GM06990 (cell line): Measurements from ENCODE around the gene TRMT112.

ENCODE experiments used
- DNase-seq: peaks from one replicate; pipeline ENCODE4 v3.0.0-alpha.2; 2011; ENCODE audit not compliant: insufficient read length; ENCODE audit errors: extremely low read depth
- H3K27me3 ChIP-seq: replicated peaks from 2 replicates; pipeline ENCODE4 v1.6.0; 2011; ENCODE audit warnings: low read length; ENCODE audit not compliant: control insufficient read depth, insufficient read depth
- H3K36me3 ChIP-seq: 2 replicates; pipeline ENCODE4 v1.5.1; 2011; ENCODE audit warnings: low read length; ENCODE audit not compliant: control insufficient read depth, insufficient read depth
- H3K4me3 ChIP-seq: replicated peaks from 2 replicates; pipeline ENCODE4 v1.5.1; 2011; ENCODE audit warnings: low read depth, mild to moderate bottlenecking, control low read depth, low read length
- TF ChIP-seq, protein P1 (sequence below): IDR thresholded peaks from 2 replicates; pipeline ENCODE4 v1.5.1; 2011; ENCODE audit warnings: low read length, control low read depth, mild to moderate bottlenecking, inconsistent platforms; ENCODE audit not compliant: insufficient read depth, poor library complexity, severe bottlenecking

TRMT112 gene

DNA sequence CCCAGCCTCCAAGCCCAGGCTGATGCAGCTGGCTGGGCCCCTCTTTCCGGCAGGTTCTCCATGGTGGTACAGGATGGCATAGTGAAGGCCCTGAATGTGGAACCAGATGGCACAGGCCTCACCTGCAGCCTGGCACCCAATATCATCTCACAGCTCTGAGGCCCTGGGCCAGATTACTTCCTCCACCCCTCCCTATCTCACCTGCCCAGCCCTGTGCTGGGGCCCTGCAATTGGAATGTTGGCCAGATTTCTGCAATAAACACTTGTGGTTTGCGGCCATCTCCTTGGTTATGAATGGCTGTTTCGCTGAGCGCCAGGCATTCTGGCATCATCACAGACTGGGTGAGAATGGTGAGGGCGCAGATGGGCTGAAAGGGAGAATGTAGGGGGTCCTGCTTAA is 4.2 kb upstream of the TRMT112 start:
- TF ChIP-seq, protein P1, sequence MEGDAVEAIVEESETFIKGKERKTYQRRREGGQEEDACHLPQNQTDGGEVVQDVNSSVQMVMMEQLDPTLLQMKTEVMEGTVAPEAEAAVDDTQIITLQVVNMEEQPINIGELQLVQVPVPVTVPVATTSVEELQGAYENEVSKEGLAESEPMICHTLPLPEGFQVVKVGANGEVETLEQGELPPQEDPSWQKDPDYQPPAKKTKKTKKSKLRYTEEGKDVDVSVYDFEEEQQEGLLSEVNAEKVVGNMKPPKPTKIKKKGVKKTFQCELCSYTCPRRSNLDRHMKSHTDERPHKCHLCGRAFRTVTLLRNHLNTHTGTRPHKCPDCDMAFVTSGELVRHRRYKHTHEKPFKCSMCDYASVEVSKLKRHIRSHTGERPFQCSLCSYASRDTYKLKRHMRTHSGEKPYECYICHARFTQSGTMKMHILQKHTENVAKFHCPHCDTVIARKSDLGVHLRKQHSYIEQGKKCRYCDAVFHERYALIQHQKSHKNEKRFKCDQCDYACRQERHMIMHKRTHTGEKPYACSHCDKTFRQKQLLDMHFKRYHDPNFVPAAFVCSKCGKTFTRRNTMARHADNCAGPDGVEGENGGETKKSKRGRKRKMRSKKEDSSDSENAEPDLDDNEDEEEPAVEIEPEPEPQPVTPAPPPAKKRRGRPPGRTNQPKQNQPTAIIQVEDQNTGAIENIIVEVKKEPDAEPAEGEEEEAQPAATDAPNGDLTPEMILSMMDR = no peak
- no peak for DNase-seq
- peaks cover 19% of the 10 kb centered on the region for H3K36me3 ChIP-seq
- H3K4me3 ChIP-seq = no peak overlapping the region
- H3K27me3 ChIP-seq = no peaks in the 10 kb centered on the region

DNA sequence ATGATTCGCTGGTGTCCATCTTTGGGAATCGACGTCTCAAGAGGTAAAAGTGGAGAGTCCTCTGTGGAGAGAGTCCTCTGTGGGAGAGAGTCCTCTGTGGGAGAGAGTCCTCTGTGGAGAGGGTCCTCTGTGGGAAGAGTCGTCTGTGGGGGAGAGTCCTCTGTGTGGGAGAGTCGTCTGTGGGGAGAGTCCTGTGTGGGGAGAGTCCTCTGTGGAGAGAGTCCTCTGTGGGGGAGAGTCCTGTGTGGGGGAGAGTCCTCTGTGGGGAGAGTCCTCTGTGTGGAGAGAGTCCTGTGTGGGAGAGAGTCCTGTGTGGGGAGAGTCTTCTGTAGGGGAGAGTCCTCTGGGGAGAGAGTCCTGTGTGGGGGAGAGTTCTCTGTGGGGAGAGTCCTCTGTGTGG is 3.7 kb upstream of the TRMT112 start:
- peaks cover 21% of the 10 kb centered on the region for H3K36me3 ChIP-seq
- no peaks in the 10 kb centered on the region for H3K27me3 ChIP-seq
- H3K4me3 ChIP-seq = no peak overlapping the region
- TF ChIP-seq, protein P1 = no peak
- DNase-seq = no peak

DNA sequence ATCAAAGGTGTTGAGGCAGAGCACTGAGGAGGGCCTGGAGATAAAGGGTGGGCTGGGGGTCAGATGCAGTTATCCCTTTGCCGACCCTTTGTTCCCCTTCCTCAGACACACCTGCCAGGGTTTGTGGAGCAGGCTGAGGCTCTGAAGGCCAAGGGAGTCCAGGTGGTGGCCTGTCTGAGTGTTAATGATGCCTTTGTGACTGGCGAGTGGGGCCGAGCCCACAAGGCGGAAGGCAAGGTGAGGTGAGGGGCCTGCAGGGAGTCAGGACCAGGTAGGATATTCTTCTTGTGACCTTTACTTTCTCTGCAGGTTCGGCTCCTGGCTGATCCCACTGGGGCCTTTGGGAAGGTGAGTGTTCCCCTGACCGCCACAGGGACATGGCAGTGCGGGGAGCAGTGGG is 3.2 kb upstream of the TRMT112 start:
- Histone ChIP-seq H3K36me3 (peaks cover 21% of the 10 kb centered on the region), H3K4me3 (no peak overlapping the region), H3K27me3 (no peaks in the 10 kb centered on the region)
- TF ChIP-seq, protein P1 = no peak
- DNase-seq = no peak

DNA sequence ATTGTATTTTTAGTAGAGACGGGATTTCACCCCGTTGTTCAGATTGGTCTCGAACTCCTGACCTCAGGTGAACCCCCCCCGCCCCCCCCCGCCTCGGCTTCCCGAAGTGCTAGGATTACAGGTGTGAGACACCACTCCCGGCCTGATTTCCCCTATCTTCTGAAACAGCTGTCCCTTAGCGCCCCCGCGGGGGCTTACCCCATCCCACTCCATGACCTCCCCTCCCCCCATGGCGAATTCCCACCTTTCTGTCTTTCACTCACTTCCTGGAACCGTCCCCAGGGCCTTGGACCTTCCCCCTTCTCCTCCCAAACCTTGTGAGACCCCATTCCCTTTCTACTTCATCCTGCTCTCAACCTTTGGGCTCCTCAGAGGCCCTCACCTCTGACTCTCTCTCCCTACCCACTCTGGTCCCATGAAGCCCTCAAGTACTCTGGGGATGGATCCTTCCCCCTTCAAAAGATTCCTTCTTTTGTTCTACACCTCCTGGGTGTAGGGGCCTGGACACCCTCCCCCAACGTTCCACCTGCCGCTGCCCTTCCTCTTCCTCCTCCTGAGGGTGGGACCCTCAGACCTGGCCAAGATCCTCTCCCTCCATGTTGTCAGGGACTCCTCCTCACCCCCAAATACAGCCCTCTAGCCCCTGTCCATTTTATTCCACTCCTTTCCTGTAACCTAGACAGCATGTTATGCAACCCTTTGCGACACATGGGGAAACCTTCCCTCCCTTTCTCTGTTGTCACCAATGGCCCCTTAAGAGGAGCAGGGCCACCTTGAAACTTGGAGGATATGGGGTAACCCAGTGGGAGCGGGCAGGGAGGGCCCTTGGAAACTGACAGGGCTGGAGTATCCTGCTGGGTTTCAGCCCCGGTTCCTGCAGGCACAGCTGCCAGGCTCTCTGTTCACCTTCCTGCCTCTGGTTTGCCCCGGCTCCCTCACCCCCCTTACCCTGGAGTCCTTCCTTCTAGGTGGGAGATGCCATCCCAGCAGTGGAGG is 1.7 kb upstream of the TRMT112 start:
- Histone ChIP-seq H3K27me3 (no peaks in the 10 kb centered on the region), H3K4me3 (peak overlapping the region; percentile 97), H3K36me3 (peaks cover 28% of the 10 kb centered on the region)
- TF ChIP-seq, protein P1 = no peak
- DNase-seq = no peak

DNA sequence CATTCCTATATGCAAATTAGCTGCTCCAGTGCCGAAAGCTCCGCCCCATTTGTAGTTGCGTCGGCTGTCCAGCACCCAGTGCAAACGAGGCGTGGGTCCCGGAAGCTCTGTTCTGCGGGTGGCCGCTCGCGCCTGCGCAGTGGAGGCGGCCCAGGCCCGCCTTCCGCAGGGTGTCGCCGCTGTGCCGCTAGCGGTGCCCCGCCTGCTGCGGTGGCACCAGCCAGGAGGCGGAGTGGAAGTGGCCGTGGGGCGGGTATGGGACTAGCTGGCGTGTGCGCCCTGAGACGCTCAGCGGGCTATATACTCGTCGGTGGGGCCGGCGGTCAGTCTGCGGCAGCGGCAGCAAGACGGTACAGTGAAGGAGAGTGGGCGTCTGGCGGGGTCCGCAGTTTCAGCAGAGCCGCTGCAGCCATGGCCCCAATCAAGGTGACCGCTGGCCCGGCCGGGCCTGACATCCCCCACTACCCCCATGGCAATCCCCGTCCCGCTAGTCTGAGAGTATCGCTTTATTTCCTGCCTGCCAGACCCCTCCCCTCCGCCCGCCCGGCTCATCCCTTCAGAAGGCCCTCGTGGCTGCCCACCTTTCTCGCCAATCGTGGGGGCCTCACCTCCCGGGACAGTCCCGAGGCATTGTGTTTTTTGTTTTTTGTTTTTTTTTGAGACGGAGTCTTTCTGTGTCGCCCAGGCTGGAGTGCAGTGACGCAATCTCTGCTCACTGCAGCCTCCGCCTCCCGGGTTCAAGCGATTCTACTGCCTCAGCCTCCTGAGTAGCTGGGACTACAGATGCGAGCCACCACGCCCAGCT is 804 bp upstream of the TRMT112 start, which contains the start of gene PRDX5:
Gene PRDX5 (plus strand): TSS at position 161 of the 805 bp plus-strand sequence. CDS start 95 bp downstream, at position 256.
- DNase-seq = peak; percentile 98
- TF ChIP-seq, protein P1 = peak; percentile 40
- Histone ChIP-seq H3K36me3 (peaks cover 30% of the 10 kb centered on the region), H3K4me3 (peak within 1 kb of the TSS; percentile 97), H3K27me3 (no peaks in the 10 kb centered on the region)
